GM12801 (cell line): ENCODE results near the gene AASS.

Source experiments
- CTCF ChIP-seq: IDR thresholded peaks from one replicate; pipeline ENCODE4 v1.5.1; 2011; ENCODE audit warnings: control low read depth; ENCODE audit not compliant: insufficient read length; ENCODE audit errors: extremely low read depth

Gene AASS

GRCh38 chr7:122072924-122073599 is 71.0 kb downstream of the AASS start:
- no peak for TF ChIP-seq CTCF

GRCh38 chr7:122072272-122072671 is 71.8 kb downstream of the AASS start:
- no peak for TF ChIP-seq CTCF

GRCh38 chr7:122070834-122071233 is 73.2 kb downstream of the AASS start:
- TF ChIP-seq CTCF = no peak

GRCh38 chr7:122070062-122070461 is 74.0 kb downstream of the AASS start:
- TF ChIP-seq CTCF = no peak

- TF ChIP-seq CTCF = no peak
Measured at GRCh38 chr7:122068999-122069398, 75.0 kb downstream of the AASS start.

GRCh38 chr7:122068046-122068445 is 76.0 kb downstream of the AASS start:
- no peak for TF ChIP-seq CTCF

- no peak for TF ChIP-seq CTCF
Measured at GRCh38 chr7:122067077-122067476, 77.0 kb downstream of the AASS start.

GRCh38 chr7:122064971-122065370 is 79.1 kb downstream of the AASS start:
- TF ChIP-seq CTCF = no peak
